A549 (cell line): ENCODE data around the gene MYADML2. TPM values are rescaled to one million over a fixed set of nuclear protein-coding genes. Genes with fewer than 3 reads are reported as not detected.

Experiments
- ATAC-seq, 2 experiments: fragments of 200-7000 bp in 1 of 2; fragments of >200 bp in 1 of 2; cut with Nextera tagmentation in 1 of 2; cut with Tn5 transposase in 1 of 2; 3 replicates each; pipeline versions ENCODE4 v1.8.0 to v1.9.1; 2018 to 2020; ENCODE audit warnings: mild to moderate bottlenecking in 1 of 2, moderate library complexity in 1 of 2
- CTCF ChIA-PET: fragments of 300-600 bp; sonication (Branson Sonifier 250); formaldehyde crosslinking; extraction: SDS; loops from one replicate; lab custom pipeline; 2021; ENCODE audit warnings: antibody characterized with exemption, inconsistent platforms; lab: Yijun Ruan, JAX
- POLR2A ChIA-PET: fragments of 350-600 bp; formaldehyde crosslinking; extraction: SDS; loops from one replicate; lab custom pipeline; 2021; ENCODE audit warnings: antibody characterized with exemption, inconsistent platforms; lab: Yijun Ruan, JAX
- DNase-seq, 2 experiments: peaks; one replicate each; pipeline versions ENCODE4 v3.0.0 to v3.0.0-alpha.2; 2011 to 2016; ENCODE audit warnings: low read depth in 1 of 2, low spot score in 1 of 2
- FAIRE-seq: peaks from 2 replicates; lab custom pipeline; 2011; peaks lifted over from hg19 to GRCh38; lab: Jason Lieb, UNC
- H3K27ac ChIP-seq, 2 experiments: fragments of >200 bp; sonication (Bioruptor Twin); formaldehyde crosslinking; 3 replicates each; pipeline ENCODE4 v1.5.1; 2016 to 2017
- H3K4me1 ChIP-seq: fragments of >200 bp; sonication (Bioruptor Twin); formaldehyde crosslinking; 3 replicates; pipeline ENCODE4 v1.6.1; 2016
- H3K4me2 ChIP-seq: fragments of >200 bp; sonication (Bioruptor Twin); formaldehyde crosslinking; 3 replicates; pipeline ENCODE4 v1.6.1; 2016
- H3K4me3 ChIP-seq: fragments of >200 bp; sonication (Bioruptor Twin); formaldehyde crosslinking; 3 replicates; pipeline ENCODE4 v1.5.1; 2016
- H3K9me3 ChIP-seq: fragments of >200 bp; sonication (Bioruptor Twin); formaldehyde crosslinking; 3 replicates; pipeline ENCODE4 v1.6.1; 2016
- BCL3 ChIP-seq: fragments of >200 bp; sonication (Bioruptor Twin); formaldehyde crosslinking; IDR thresholded peaks from 3 replicates; pipeline ENCODE4 v1.6.1; 2016
- CBX2 ChIP-seq: fragments of 200-600 bp; sonication (generic); IDR thresholded peaks from 2 replicates; pipeline ENCODE4 v1.6.1; 2016; ENCODE audit warnings: low read depth, mild to moderate bottlenecking, borderline replicate concordance
- CHD4 ChIP-seq: fragments of 200-600 bp; sonication (generic); IDR thresholded peaks from 2 replicates; pipeline ENCODE4 v1.6.1; 2016; ENCODE audit warnings: antibody characterized with exemption, mild to moderate bottlenecking, borderline replicate concordance
- CTCF ChIP-seq: fragments of >200 bp; sonication (Bioruptor Twin); formaldehyde crosslinking; IDR thresholded peaks from 3 replicates; pipeline ENCODE4 v1.5.1; 2016
- E2F6 ChIP-seq: IDR thresholded peaks from 2 replicates; pipeline ENCODE4 v1.6.1; 2012; ENCODE audit warnings: low read depth, borderline replicate concordance
- EHMT2 ChIP-seq: fragments of 200-600 bp; sonication (generic); IDR thresholded peaks from 2 replicates; pipeline ENCODE4 v1.6.1; 2016; ENCODE audit warnings: antibody characterized with exemption, low read depth, mild to moderate bottlenecking, moderate library complexity
- FOSB ChIP-seq: fragments of 250-450 bp; sonication (Bioruptor Pico); IDR thresholded peaks from 2 replicates; pipeline ENCODE4 v1.5.0; 2020; ENCODE audit warnings: mild to moderate bottlenecking, moderate library complexity
- FOSL2 ChIP-seq, 2 experiments: fragments of 450-650 bp in 1 of 2; fragments of >200 bp in 1 of 2; sonication (Bioruptor Twin) in 1 of 2; formaldehyde crosslinking; IDR thresholded peaks; 2 replicates each; pipeline versions ENCODE4 v1.5.0 to v1.6.1; 2016 to 2020; ENCODE audit warnings: mild to moderate bottlenecking in 1 of 2, moderate library complexity in 1 of 2
- FOXS1 ChIP-seq: fragments of 250-450 bp; sonication (Bioruptor Pico); IDR thresholded peaks from 2 replicates; pipeline ENCODE4 v1.5.0; 2020; ENCODE audit warnings: mild to moderate bottlenecking, moderate library complexity
- HES2 ChIP-seq: fragments of >200 bp; sonication (Bioruptor Twin); formaldehyde crosslinking; IDR thresholded peaks from 2 replicates; pipeline ENCODE4 v1.6.1; 2016
- HOXA7 ChIP-seq: fragments of 250-450 bp; sonication (Bioruptor Pico); IDR thresholded peaks from 2 replicates; pipeline ENCODE4 v1.5.0; 2020; ENCODE audit warnings: mild to moderate bottlenecking, moderate library complexity
- HOXB5 ChIP-seq: fragments of 250-450 bp; sonication (Bioruptor Pico); IDR thresholded peaks from 2 replicates; pipeline ENCODE4 v1.5.0; 2020; ENCODE audit warnings: mild to moderate bottlenecking, moderate library complexity
- KDM5A ChIP-seq: fragments of 200-600 bp; sonication (generic); IDR thresholded peaks from 2 replicates; pipeline ENCODE4 v1.6.1; 2016; ENCODE audit warnings: antibody characterized with exemption, mild to moderate bottlenecking
- NFE2L2 ChIP-seq: fragments of 150-350 bp; conservative IDR thresholded peaks from 2 replicates; pipeline ENCODE4 v1.6.1; 2014; ENCODE audit warnings: low read length
- PHF8 ChIP-seq: fragments of 200-600 bp; sonication (generic); IDR thresholded peaks from 2 replicates; pipeline ENCODE4 v1.6.1; 2016; ENCODE audit warnings: low read depth, mild to moderate bottlenecking, antibody characterized with exemption, moderate library complexity, borderline replicate concordance
- POLR2AphosphoS2 ChIP-seq: conservative IDR thresholded peaks from 2 replicates; pipeline ENCODE4 v1.6.1; 2012; ENCODE audit warnings: low read length, improper control_type of control experiment, inconsistent platforms
- RARB ChIP-seq: fragments of 250-450 bp; sonication (Bioruptor Pico); IDR thresholded peaks from 2 replicates; pipeline ENCODE4 v1.8.0; 2021; ENCODE audit warnings: mild to moderate bottlenecking, moderate library complexity
- RCOR1 ChIP-seq: fragments of 150-350 bp; IDR thresholded peaks from 2 replicates; pipeline ENCODE4 v1.6.1; 2014; ENCODE audit warnings: antibody characterized with exemption, low read length, low read depth
- REST ChIP-seq: fragments of 200-600 bp; sonication (generic); IDR thresholded peaks from 2 replicates; pipeline ENCODE4 v1.6.1; 2016; ENCODE audit warnings: antibody characterized with exemption, mild to moderate bottlenecking, moderate library complexity
- RNF2 ChIP-seq: fragments of 200-600 bp; sonication (generic); IDR thresholded peaks from 2 replicates; pipeline ENCODE4 v1.6.1; 2016; ENCODE audit warnings: low read depth, mild to moderate bottlenecking, antibody characterized with exemption, moderate library complexity, borderline replicate concordance
- SREBF2 ChIP-seq: fragments of 450-650 bp; IDR thresholded peaks from 2 replicates; pipeline ENCODE4 v1.6.1; 2014; ENCODE audit warnings: mild to moderate bottlenecking, moderate library complexity
- TFCP2L1 ChIP-seq: fragments of 250-450 bp; sonication (Bioruptor Pico); IDR thresholded peaks from 2 replicates; pipeline ENCODE4 v1.5.0; 2021; ENCODE audit warnings: mild to moderate bottlenecking
- USF2 ChIP-seq: fragments of 450-650 bp; IDR thresholded peaks from 2 replicates; pipeline ENCODE4 v1.6.1; 2014; ENCODE audit warnings: antibody characterized with exemption
- WGBS: methylation state at CpG from one replicate; pipeline ENCODE4 v1.1.6; 2017; ENCODE audit errors: missing lambda C conversion rate; 5-methylcytosine and 5-hydroxymethylcytosine counted together
- polyA plus RNA-seq, 4 experiments: library from polyadenylated mRNA; depleted of rRNA in 3 of 4; stranded (reverse); fragments of >200 nt; fragmentation: RNase III in 1 of 4; extraction: RNeasy Plus Mini Kit Qiagen cat#74134 plus additional on column Dnase treatment in 1 of 4; gene quantifications; 2 replicates in 3 of 4; 3 replicates in 1 of 4; pipeline ENCODE4 v1.2.3, GENCODE V29; 2011 to 2017

The MYADML2 gene
- polyA plus RNA-seq, 2 of the 4 experiments (the other 2 are of a cell fraction), result not detected

- 0 out of 3 replicates have a peak, but pooled peaks have one; percentile 2 for TF ChIP-seq BCL3
- no peak for TF ChIP-seq RCOR1
- no peak for TF ChIP-seq RARB (CRISPR knock-in tag)
- TF ChIP-seq FOSB (CRISPR knock-in tag), result no peak
- no peak for TF ChIP-seq HOXA7 (CRISPR knock-in tag)
- TF ChIP-seq NFE2L2, result no peak
- TF ChIP-seq KDM5A, result no peak
- no peak for TF ChIP-seq PHF8
- TF ChIP-seq CHD4, result no peak
- no peak for TF ChIP-seq RNF2
- 0 out of 2 replicates have a peak, but pooled peaks have one; percentile 45 for TF ChIP-seq POLR2AphosphoS2
Observed at GRCh38 chr17:81928544-81929252, 18.3 kb downstream of the MYADML2 start (continued).

- peaks cover 36% of the 10 kb centered on the region for H3K4me1 ChIP-seq
- peak; percentile 20 to 40 for ATAC-seq
- TF ChIP-seq NFE2L2 (no peak), RCOR1 (no peak), HOXB5 (CRISPR knock-in tag) (0 out of 2 replicates have a peak, but pooled peaks have one; percentile 71), CTCF (peak; percentile 74), USF2 (peak; percentile 99), TFCP2L1 (CRISPR knock-in tag) (peak; percentile 62; the same call in 1 of the 2 replicates), RARB (CRISPR knock-in tag) (no peak), FOSL2 (IDR thresholded peaks at IDR 0.05) (no peak), FOSL2 (CRISPR knock-in tag; IDR thresholded peaks at IDR 0.05) (no peak), HOXA7 (CRISPR knock-in tag) (no peak), E2F6 (peak; percentile 32; the same call in 1 of the 2 replicates), REST (no peak), FOXS1 (CRISPR knock-in tag) (no peak), BCL3 (0 out of 3 replicates have a peak, but pooled peaks have one; percentile 43), SREBF2 (no peak), HES2 (no peak), CHD4 (no peak), CBX2 (no peak), EHMT2 (no peak)
Observed at GRCh38 chr17:81927653-81928543, 19.1 kb downstream of the MYADML2 start, which contains the start of gene MAFG. TSS of gene MAFG (minus strand) at chr17:81927735. CDS start at chr17:81923185, 4,550 bp downstream.

More at GRCh38 chr17:81927653-81928543, 19.1 kb downstream of the MYADML2 start, which contains the start of gene MAFG:
- peak within 1 kb of the TSS; percentile 90 for H3K4me3 ChIP-seq
- FAIRE-seq (no peak), DNase-seq (peak; percentile 96 to 98)
- H3K27ac ChIP-seq, result peak within 1 kb of the TSS; percentile 96 to 98
- WGBS, result under 1% methylated on average over 29 of the region's 98 CpGs
- ChIA-PET CTCF (interaction anchor here (0.5 to 12.8 kb wide), 24 partner anchors 9 to 627 kb away, joined by 3 to 99 read pairs (median 7); partner anchors contain the start of genes ALYREF, CENPX, NOTUM and NPB), POLR2A (interaction anchor here (0.8 to 1.2 kb wide), 5 partner anchors 8 to 103 kb away, joined by 3 to 6 read pairs (median 3); partner anchors contain the start of genes CENPX and LRRC45)
- peak within 1 kb of the TSS; percentile 96 for H3K4me2 ChIP-seq
- no peaks in the 10 kb centered on the region for H3K9me3 ChIP-seq
